H1 (cell line): ENCODE measurements around the gene ZBTB16. TPM values are rescaled to one million over a fixed set of nuclear protein-coding genes. Genes with fewer than 3 reads are reported as not detected.

Experiments
- CTBP2 ChIP-seq: IDR thresholded peaks from 2 replicates; pipeline ENCODE4 v1.7.0; 2011; ENCODE audit warnings: borderline replicate concordance, mild to moderate bottlenecking, moderate library complexity, mixed read lengths, low read length; ENCODE audit not compliant: insufficient read depth, insufficient read length
- SRF ChIP-seq: IDR thresholded peaks from 2 replicates; pipeline ENCODE4 v1.6.1; 2011; ENCODE audit warnings: mild to moderate bottlenecking, low read depth, low read length, moderate library complexity
- polyA plus RNA-seq, 7 experiments: library from polyadenylated mRNA; depleted of rRNA in 3 of 7; stranded (reverse) in 5 of 7; unstranded in 2 of 7; fragments of >200 nt in 5 of 7; fragments of 200-250 nt in 2 of 7; gene quantifications; 1 replicate in 5 of 7; 2 replicates in 1 of 7; 4 replicates in 1 of 7; pipeline versions ENCODE4 v1.2.1 to v1.2.3, GENCODE V29; 2011 to 2013; ENCODE audit warnings: missing spikeins in 2 of 7, mixed read lengths in 2 of 7
- total RNA-seq: library from RNA; stranded (reverse); fragmentation: NEBNext Ultra II Directional; extraction: Animal tissue kit (Norgen Biotek cat#: 25700); gene quantifications from 2 replicates; pipeline ENCODE4 v1.2.1, GENCODE V29; 2021

ZBTB16 gene
- total and polyA plus RNA-seq, 2 of the 8 experiments (the other 6 are each of a cell fraction or from before 2014, with no cell fraction given): 0.12 to 0.61 TPM

DNA sequence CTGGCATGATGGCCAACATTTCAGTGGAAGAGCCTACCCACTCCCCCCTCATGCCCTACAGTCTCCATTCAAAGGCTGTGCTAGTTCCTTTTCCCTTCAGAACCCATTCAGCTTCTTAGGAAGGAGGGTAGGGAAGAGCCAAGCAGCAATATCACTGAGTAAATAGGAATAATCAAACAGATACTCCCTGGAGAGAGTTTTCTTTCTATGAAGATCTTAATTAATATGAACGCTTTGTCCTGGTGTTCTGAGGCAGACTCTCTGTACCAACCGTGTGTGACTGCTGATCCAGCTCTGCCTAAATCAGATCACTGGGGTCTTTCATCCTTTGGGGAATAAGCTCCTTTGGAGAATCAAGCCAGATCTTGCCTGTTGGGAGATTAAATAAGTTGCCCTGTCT is 161.5 kb downstream of the ZBTB16 start (continued):
- TF ChIP-seq SRF: no peak
- no peak for TF ChIP-seq CTBP2
